ENCODE data around the gene DMD.
"Not testable (repeated sequence)": the region's sequence is repeated elsewhere in the genome, so short reads cannot be mapped to it uniquely, and the experiment has no call there.

The DMD gene

GRCh38 chrX:32592786-32593185 lies 618.6 kb downstream of the DMD start:
- no peak for DNase-seq

GRCh38 chrX:32591589-32591988 lies 619.8 kb downstream of the DMD start:
- no peak for DNase-seq

- DNase-seq = no peak
Measured at GRCh38 chrX:32582729-32583128, 628.6 kb downstream of the DMD start.

GRCh38 chrX:32576885-32577284 lies 634.5 kb downstream of the DMD start:
- no peak for DNase-seq

- no peak for DNase-seq
Measured at GRCh38 chrX:32572644-32573043, 638.7 kb downstream of the DMD start.

DNA sequence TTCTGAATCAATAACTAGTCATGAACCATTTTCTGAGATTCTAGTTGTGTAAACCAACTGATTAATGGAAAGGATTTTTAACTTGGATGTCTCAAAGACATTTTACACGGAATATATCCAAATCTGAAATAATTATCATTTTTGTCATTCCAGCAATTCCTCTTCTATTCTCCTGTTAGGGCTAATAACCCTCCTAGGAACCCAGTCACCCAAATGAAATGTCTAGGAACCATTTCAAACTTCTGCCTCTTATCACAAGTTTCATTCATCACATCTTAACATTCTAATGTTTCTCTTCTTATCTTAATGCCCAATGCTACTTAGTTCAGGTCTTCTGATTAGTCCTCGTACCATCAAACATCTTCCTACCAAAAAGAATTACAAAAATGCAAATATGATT lies 639.8 kb downstream of the DMD start:
- DNase-seq = no peak

DNA sequence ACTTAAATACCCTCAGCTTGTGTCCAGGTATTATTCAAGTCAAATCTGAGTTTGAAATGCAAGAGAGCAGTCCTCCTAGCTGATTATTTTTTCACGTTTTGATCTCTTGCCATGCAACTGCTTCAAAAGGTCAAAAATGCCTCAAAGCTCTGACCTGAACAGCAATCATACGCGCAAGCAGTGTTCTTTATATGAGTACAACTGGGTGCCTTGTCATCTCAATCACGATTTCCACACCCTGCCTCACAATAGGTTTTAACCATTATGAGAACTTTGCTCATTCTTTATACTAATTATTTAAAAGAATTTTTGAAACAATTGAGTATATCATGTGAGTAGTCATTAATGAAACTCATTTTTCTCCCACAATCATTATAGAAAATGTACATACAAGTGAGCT lies 649.1 kb downstream of the DMD start:
- DNase-seq = no peak

DNA sequence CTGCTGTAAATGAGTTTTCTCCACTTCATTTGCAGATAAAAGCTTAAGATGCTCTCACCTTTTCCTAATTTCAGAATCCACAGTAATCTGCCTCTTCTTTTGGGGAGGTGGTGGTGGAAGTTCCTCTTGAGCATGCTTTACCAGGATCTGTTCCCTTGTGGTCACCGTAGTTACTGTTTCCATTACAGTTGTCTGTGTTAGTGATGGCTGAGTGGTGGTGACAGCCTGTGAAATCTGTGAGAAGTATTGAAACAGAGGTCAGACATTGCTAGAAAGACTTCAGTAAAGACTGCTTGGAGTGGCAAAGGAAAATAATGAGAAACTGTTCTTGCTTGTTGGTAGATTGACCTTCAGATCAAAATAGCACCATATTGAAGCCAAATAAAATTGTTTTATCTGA lies 666.2 kb downstream of the DMD start:
- no peak for DNase-seq

- DNase-seq = no peak
Measured at GRCh38 chrX:32538554-32538953, 672.8 kb downstream of the DMD start.

DNA sequence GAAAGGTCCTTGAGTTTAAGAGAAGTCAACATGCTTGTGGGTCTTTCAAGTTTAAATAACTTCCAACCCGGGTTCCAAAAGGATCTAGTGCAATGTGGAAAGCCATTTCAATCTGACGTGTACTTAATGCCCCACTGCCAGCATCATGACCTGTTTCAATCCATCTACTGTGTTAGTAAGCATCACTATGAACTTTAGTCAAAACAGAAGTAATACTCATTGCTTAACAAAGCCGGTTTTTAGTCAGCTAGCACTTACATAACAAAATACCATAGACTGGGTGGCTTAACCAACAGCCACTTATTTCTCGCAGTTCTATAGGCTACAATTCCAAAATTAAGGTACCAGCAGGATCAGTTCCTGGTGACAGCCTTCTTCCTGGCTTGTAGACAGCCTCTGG lies 677.5 kb downstream of the DMD start:
- DNase-seq = no peak

GRCh38 chrX:32532262-32532661 lies 679.1 kb downstream of the DMD start:
- DNase-seq = no peak

GRCh38 chrX:32530802-32531403 lies 680.4 kb downstream of the DMD start:
- DNase-seq = no peak

DNA sequence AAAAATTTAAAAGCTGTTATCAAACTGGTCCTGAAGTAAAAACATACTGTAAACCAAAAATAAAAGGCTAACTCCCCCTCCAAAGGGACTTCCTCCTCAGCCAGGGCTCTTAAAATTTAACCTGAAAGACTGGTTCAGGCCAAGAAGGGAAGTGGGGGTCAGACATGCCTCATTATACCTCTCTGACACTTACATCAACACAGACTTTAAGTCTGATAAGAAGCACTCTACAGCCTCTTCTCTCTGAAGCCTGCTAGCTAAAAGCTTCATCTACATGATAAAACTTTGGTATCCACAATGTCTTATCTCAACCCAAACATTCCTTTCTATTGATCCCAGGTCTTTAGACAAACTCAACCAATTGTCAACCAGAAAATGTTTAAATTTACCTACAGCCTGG lies 682.9 kb downstream of the DMD start:
- DNase-seq = not testable (repeated sequence)

- no peak for DNase-seq
Measured at GRCh38 chrX:32525234-32525633, 686.1 kb downstream of the DMD start.

DNA sequence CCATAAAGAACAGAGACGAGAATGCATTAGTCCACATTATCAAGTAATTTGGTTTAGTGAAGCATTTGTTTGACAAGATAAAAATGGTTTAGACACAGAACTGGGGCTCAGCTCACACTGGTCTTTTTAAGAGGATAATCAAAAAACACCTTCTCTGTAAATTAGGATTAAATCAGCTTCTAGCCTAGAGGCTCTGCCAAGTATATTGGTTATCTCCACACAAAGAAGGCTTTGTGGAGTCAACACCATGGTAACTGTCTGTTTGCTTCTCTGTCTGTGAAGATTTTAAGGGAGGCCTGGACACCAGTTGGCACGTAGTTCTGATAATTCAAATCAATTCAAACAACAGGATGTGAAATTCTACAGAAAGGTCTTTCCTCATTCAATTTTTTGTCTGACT lies 687.0 kb downstream of the DMD start:
- DNase-seq = no peak

GRCh38 chrX:32520789-32521188 lies 690.6 kb downstream of the DMD start:
- DNase-seq = no peak

- no peak for DNase-seq
Measured at GRCh38 chrX:32514986-32515385, 696.4 kb downstream of the DMD start.

GRCh38 chrX:32501606-32502005 lies 709.7 kb downstream of the DMD start:
- no peak for DNase-seq

DNA sequence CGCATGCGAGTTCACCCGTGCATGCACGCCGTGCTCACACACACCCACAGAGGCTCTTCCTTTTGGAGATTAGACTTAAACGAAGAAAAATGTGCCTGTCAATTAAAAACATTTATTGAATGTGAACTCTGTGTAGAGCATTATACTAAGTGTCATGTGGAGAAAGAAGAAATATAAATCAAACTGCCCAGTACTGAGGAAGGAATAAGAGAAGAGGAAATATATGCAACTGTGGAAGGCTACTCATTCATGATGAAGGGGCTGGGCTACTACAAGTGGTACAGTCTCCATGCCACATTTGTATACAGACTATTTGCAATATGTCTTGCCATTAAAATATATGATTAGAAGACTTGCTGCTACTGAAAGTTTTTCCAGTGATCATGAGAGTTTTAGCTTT lies 714.7 kb downstream of the DMD start:
- DNase-seq = no peak

- no peak for DNase-seq
Measured at GRCh38 chrX:32495855-32496254, 715.5 kb downstream of the DMD start.

GRCh38 chrX:32489125-32489524 lies 722.2 kb downstream of the DMD start:
- DNase-seq = no peak

DNA sequence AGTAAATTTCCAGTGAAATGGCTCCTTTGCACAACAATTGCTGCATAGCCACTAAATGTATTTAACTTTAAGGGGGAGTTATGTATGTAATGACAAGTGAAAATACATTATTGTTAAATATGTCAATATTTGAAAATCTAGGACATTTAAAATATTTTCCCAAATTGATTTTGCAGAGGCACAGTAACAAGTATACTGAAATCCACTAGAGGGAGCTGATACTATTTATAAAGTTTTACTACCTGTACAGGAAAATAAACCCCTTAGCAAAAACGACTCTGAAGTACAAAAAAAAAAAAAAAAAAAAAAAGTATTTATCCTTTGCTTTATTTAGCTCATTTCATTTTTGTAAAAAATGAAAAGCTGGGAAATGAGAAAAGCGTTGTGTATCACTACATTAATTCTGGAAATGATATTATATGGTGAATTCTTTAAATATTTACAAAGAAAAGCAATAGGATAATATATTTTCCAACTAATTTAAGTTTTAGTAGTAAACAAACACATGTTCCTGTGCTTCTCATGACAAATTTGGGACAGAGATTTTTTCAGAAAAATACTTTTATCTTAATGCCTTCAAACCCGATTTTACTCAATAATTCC lies 727.7 kb downstream of the DMD start:
- DNase-seq = no peak

DNA sequence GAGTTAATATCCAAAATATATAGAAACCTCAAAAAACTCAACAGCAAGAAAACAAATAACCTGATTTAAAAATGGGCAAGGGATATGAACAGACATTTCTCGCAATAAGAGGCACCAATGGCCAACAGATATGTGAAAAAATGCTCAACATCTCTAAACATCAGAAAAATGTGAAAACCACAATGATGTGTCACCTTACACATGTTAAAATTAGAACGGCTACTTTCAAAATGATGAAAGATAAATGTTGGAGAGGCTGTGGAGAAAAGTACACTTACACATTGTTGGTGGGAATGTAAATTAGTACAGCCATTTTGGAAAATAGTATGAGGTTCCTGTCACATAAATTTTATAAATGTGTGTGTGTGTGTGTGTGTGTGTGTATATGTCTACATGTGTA lies 731.3 kb downstream of the DMD start:
- no peak for DNase-seq

DNA sequence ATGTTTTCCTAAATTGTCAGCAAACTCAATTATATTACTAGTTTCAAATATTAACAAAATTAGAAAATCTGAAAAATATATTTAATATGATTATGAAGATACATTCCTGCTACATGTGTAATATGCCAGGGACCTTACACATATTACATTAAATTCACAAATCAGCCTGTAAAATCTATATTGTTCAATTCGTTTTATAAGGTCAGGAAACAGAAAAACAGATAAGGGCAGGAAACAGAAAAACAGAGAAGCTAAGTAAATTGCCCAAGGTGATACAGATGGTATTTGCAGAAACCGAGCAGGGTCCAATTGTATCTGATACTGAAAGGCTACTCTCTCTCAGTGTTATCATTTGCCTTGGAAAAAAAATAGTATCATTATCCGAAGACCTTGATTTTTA lies 739.0 kb downstream of the DMD start:
- no peak for DNase-seq

- DNase-seq = no peak
Measured at GRCh38 chrX:32455704-32456103, 755.6 kb downstream of the DMD start.
